H1 (cell line): ENCODE results near the gene ARHGEF28.

Source experiments
- ASH2L ChIP-seq: fragments of 200-600, 300-600 bp; sonication (generic); IDR thresholded peaks from one replicate; pipeline ENCODE4 v1.7.1; 2017; ENCODE audit warnings: low read length
- CHD1 ChIP-seq: IDR thresholded peaks from 2 replicates; pipeline ENCODE4 v1.6.1; 2012; ENCODE audit warnings: low read depth, low read length, improper control_type of control experiment
- CHD2 ChIP-seq: IDR thresholded peaks from 2 replicates; pipeline ENCODE4 v1.6.1; 2012; ENCODE audit warnings: low read length, improper control_type of control experiment
- CTCF ChIP-seq, 3 experiments: IDR thresholded peaks; 1 replicate in 2 of 3; 2 replicates in 1 of 3; pipeline versions ENCODE4 v1.5.1 to v1.6.1; 2011; ENCODE audit warnings: low read length in 3 of 3, mild to moderate bottlenecking in 3 of 3, inconsistent platforms in 2 of 3, low read depth in 1 of 3, moderate library complexity in 1 of 3; ENCODE audit not compliant: insufficient read depth in 1 of 3; ENCODE audit errors: control extremely low read depth in 1 of 3
- JUN ChIP-seq: IDR thresholded peaks from 2 replicates; pipeline ENCODE4 v1.6.1; 2011; ENCODE audit warnings: low read depth, mild to moderate bottlenecking, improper control_type of control experiment, low read length
- POLR2AphosphoS5 ChIP-seq: IDR thresholded peaks from 2 replicates; pipeline ENCODE4 v1.6.1; 2011; ENCODE audit warnings: low read depth, low read length
- RFX5 ChIP-seq: IDR thresholded peaks from 2 replicates; pipeline ENCODE4 v1.6.1; 2011; ENCODE audit warnings: low read depth, low read length, improper control_type of control experiment, borderline replicate concordance
- TAF7 ChIP-seq: optimal IDR thresholded peaks from 2 replicates; pipeline ENCODE3; 2011; ENCODE audit warnings: low read depth, mild to moderate bottlenecking, inconsistent platforms, low read length, moderate library complexity, borderline replicate concordance
- TBP ChIP-seq: IDR thresholded peaks from 2 replicates; pipeline ENCODE4 v1.6.1; 2011; ENCODE audit warnings: low read depth, low read length, improper control_type of control experiment
- YY1 ChIP-seq: IDR thresholded peaks from 2 replicates; pipeline ENCODE4 v1.6.1; 2011; ENCODE audit warnings: low read depth, mild to moderate bottlenecking, low read length

- TF ChIP-seq POLR2AphosphoS5: no peak
- TF ChIP-seq CTCF (IDR thresholded peaks at IDR 0.05; ENCODE audit: control extremely low read depth in 1 of 3, insufficient read depth in 1 of 3, low read depth in 1 of 3, low read length in 3 of 3): no peak
- TF ChIP-seq TAF7: no peak
- no peak for TF ChIP-seq TBP
- no peak for TF ChIP-seq CHD1
- TF ChIP-seq JUN: no peak
- no peak for TF ChIP-seq YY1
- no peak for TF ChIP-seq RFX5
- TF ChIP-seq CHD2: no peak
- TF ChIP-seq ASH2L: no peak
Measured at GRCh38 chr5:73636408-73636807, 10.4 kb downstream of the ARHGEF28 start.
